Uterus (tissue), 4 donors: ENCODE data around the gene SH3PXD2A. TPM values are rescaled to one million over a fixed set of nuclear protein-coding genes. Genes with fewer than 3 reads are reported as not detected.
"Not testable (repeated sequence)": the region's sequence is repeated elsewhere in the genome, so short reads cannot be mapped to it uniquely, and the experiment has no call there.

Experiments used
- DNase-seq, 2 donors: peaks; one replicate each; pipeline ENCODE4 v3.0.0-alpha.2; 2019 to 2020
- H3K27ac ChIP-seq, 2 donors: fragments of 200-600 bp; sonication (generic); 1 replicate in 1 of 2; 2 replicates in 1 of 2; pipeline ENCODE4 v1.5.1; 2016 to 2018
- H3K27me3 ChIP-seq, 2 donors: fragments of 200-600 bp; sonication (generic); one replicate each; pipeline ENCODE4 v1.5.1; 2018 to 2019; ENCODE audit warnings: control low read depth in 1 of 2
- H3K36me3 ChIP-seq, 2 donors: fragments of 200-600 bp; sonication (generic); one replicate each; pipeline ENCODE4 v1.5.1; 2019; ENCODE audit warnings: control low read depth in 1 of 2
- H3K4me1 ChIP-seq, 2 donors: fragments of 200-600 bp; sonication (generic); one replicate each; pipeline ENCODE4 v1.5.1; 2018 to 2019; ENCODE audit warnings: control low read depth in 1 of 2
- H3K4me3 ChIP-seq, 2 donors: fragments of 200-600 bp; sonication (generic); 1 replicate in 1 of 2; 2 replicates in 1 of 2; pipeline ENCODE4 v1.5.1; 2018 to 2019; ENCODE audit warnings: mild to moderate bottlenecking in 1 of 2
- H3K9me3 ChIP-seq, 2 donors: fragments of 200-600 bp; sonication (generic); one replicate each; pipeline ENCODE4 v1.5.1; 2019; ENCODE audit warnings: control low read depth in 1 of 2
- POLR2A ChIP-seq, 2 donors: fragments of 450-650 bp; IDR thresholded peaks; one replicate each; pipeline ENCODE4 v1.6.1; 2016; ENCODE audit warnings: antibody characterized with exemption in 2 of 2, mild to moderate bottlenecking in 1 of 2, moderate library complexity in 1 of 2
- intact Hi-C: fragments of 100-400 bp; cut with DNase I; formaldehyde crosslinking; loops from one replicate; pipeline ENCODE4 v1.15.1; 2023; ENCODE audit warnings: low total_unique reads
- total RNA-seq, 4 donors: library from RNA; depleted of rRNA in 3 of 4; stranded (reverse); fragments of >200 nt in 3 of 4; gene quantifications; one replicate each; pipeline versions ENCODE4 v1.1.0 to v1.2.4, GENCODE V29; 2014 to 2023
- TF ChIP-seq, protein P1 (sequence below), 4 experiments: fragments of 200-600 bp in 2 of 4; fragments of 450-650 bp in 2 of 4; sonication (generic) in 2 of 4; IDR thresholded peaks; one replicate each; pipeline ENCODE4 v1.5.1; 2016 to 2019; ENCODE audit warnings: antibody characterized with exemption in 4 of 4, mild to moderate bottlenecking in 2 of 4, moderate library complexity in 1 of 4
- donor health status: DM: yes; HTN: yes; CAD: no.

Gene SH3PXD2A
- total RNA-seq, 4 donors from 2014 or later, result 12.6 to 117 (median 46.6) TPM

- peak; percentile 43 to 62 for DNase-seq
- Histone ChIP-seq H3K9me3 (no peaks in the 10 kb centered on the region), H3K36me3 (no peaks in the 10 kb centered on the region), H3K4me1 (peaks cover 0 to 18% of the 10 kb centered on the region in 2 donors), H3K4me3 (no peak overlapping the region), H3K27me3 (no peaks in the 10 kb centered on the region), H3K27ac (no peak overlapping the region)
- intact Hi-C loops, result no loop called here
- no peak for TF ChIP-seq POLR2A (IDR thresholded peaks at IDR 0.05)
- TF ChIP-seq, protein P1, sequence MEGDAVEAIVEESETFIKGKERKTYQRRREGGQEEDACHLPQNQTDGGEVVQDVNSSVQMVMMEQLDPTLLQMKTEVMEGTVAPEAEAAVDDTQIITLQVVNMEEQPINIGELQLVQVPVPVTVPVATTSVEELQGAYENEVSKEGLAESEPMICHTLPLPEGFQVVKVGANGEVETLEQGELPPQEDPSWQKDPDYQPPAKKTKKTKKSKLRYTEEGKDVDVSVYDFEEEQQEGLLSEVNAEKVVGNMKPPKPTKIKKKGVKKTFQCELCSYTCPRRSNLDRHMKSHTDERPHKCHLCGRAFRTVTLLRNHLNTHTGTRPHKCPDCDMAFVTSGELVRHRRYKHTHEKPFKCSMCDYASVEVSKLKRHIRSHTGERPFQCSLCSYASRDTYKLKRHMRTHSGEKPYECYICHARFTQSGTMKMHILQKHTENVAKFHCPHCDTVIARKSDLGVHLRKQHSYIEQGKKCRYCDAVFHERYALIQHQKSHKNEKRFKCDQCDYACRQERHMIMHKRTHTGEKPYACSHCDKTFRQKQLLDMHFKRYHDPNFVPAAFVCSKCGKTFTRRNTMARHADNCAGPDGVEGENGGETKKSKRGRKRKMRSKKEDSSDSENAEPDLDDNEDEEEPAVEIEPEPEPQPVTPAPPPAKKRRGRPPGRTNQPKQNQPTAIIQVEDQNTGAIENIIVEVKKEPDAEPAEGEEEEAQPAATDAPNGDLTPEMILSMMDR (IDR thresholded peaks at IDR 0.05), result no peak
Observed at GRCh38 chr10:103776878-103777591, 78.3 kb downstream of the SH3PXD2A start.

- no peaks in the 10 kb centered on the region for H3K27me3 ChIP-seq
- TF ChIP-seq, protein P1 (IDR thresholded peaks at IDR 0.05), result no peak
- TF ChIP-seq POLR2A (IDR thresholded peaks at IDR 0.05), result no peak
- H3K9me3 ChIP-seq, result no peaks in the 10 kb centered on the region
- peaks cover 0 to 23% of the 10 kb centered on the region in 2 donors for H3K4me1 ChIP-seq
- no peak for DNase-seq
- H3K27ac ChIP-seq, result no peak overlapping the region
- no peaks in the 10 kb centered on the region for H3K36me3 ChIP-seq
- no peak overlapping the region for H3K4me3 ChIP-seq
- intact Hi-C loops, result no loop called here
Observed at GRCh38 chr10:103775776-103776175, 79.6 kb downstream of the SH3PXD2A start.

- H3K9me3 ChIP-seq, H3K36me3 ChIP-seq, DNase-seq, intact Hi-C loops, H3K27me3 ChIP-seq: not testable (repeated sequence)
- peaks cover 0 to 15% of the 10 kb centered on the region in 2 donors for H3K4me1 ChIP-seq
- peak overlapping the region in 1 of 2 donors; percentile 27 for H3K4me3 ChIP-seq
- peak overlapping the region; percentile 84 for H3K27ac ChIP-seq
Observed at GRCh38 chr10:103772846-103773245, 82.5 kb downstream of the SH3PXD2A start.

DNA sequence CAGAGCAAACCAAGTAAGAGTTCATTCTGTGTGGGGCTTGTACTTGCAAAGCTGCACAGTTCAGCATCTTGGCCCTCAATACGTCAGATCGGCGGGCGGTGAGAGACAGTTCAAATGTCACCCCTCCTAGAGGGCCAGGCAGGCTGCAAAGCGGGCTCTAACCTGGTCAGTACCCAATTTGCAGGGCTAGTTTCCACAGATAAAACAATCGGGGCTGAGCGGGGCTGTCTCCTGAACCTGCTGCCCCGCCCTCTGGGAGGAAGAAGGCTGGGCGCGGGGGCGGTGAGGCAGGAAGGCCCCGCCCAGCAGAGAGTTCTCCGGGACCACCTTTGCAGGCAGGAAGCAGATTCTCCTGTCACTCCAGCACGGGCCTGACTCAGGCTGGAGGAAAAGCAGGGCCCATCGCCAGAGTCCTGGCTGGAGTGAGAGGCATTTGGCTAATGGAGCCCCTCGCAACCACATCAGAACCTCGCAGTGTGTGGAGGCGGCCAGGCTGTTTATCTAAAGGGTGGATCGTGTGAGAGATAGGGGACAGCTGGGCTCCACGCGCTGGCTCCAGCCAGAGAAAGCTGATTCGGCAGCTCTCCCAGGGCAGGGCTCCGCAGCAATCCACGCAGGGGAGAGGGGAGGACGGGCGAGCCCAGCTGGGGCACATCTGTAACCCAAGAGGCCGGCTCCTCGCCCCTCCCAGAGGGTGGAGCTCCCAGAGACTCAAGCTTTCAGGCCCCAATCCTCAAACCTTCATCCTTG is 83.1 kb downstream of the SH3PXD2A start:
- TF ChIP-seq POLR2A (IDR thresholded peaks at IDR 0.05), result peak; percentile 31 to 46
- TF ChIP-seq, protein P1 (IDR thresholded peaks at IDR 0.05), result no peak
- H3K4me1 ChIP-seq, result peaks cover 0 to 10% of the 10 kb centered on the region in 2 donors
- H3K27ac ChIP-seq, result peak overlapping the region; percentile 84
- H3K9me3 ChIP-seq, result no peaks in the 10 kb centered on the region
- intact Hi-C loops, result no loop called here
- DNase-seq, result peak; percentile 88 to 90
- no peaks in the 10 kb centered on the region for H3K36me3 ChIP-seq
- no peaks in the 10 kb centered on the region for H3K27me3 ChIP-seq
- H3K4me3 ChIP-seq, result peak overlapping the region; percentile 25 to 27

- TF ChIP-seq, protein P1 (IDR thresholded peaks at IDR 0.05), result no peak
- no peak for TF ChIP-seq POLR2A (IDR thresholded peaks at IDR 0.05)
- intact Hi-C loops, result no loop called here
Observed at GRCh38 chr10:103770139-103770538, 85.2 kb downstream of the SH3PXD2A start.

More at GRCh38 chr10:103770139-103770538, 85.2 kb downstream of the SH3PXD2A start:
- no peaks in the 10 kb centered on the region for H3K27me3 ChIP-seq
- no peaks in the 10 kb centered on the region for H3K9me3 ChIP-seq
- H3K36me3 ChIP-seq, result no peaks in the 10 kb centered on the region
- no peak overlapping the region for H3K27ac ChIP-seq
- peaks cover 0 to 6% of the 10 kb centered on the region in 2 donors for H3K4me1 ChIP-seq
- no peak overlapping the region for H3K4me3 ChIP-seq
- no peak for DNase-seq
